Dedifferentiated amniotic fluid mesenchymal stem cell (primary cell): Measurements from ENCODE around the gene FEN1.
A peak's percentile ranks its signal among the peaks of the same experiment; 100 is the strongest.

ENCODE experiments used
- DNase-seq: peaks from one replicate; pipeline ENCODE4 v3.0.0-alpha.2; 2016; ENCODE audit errors: extremely low spot score

Gene FEN1

DNA sequence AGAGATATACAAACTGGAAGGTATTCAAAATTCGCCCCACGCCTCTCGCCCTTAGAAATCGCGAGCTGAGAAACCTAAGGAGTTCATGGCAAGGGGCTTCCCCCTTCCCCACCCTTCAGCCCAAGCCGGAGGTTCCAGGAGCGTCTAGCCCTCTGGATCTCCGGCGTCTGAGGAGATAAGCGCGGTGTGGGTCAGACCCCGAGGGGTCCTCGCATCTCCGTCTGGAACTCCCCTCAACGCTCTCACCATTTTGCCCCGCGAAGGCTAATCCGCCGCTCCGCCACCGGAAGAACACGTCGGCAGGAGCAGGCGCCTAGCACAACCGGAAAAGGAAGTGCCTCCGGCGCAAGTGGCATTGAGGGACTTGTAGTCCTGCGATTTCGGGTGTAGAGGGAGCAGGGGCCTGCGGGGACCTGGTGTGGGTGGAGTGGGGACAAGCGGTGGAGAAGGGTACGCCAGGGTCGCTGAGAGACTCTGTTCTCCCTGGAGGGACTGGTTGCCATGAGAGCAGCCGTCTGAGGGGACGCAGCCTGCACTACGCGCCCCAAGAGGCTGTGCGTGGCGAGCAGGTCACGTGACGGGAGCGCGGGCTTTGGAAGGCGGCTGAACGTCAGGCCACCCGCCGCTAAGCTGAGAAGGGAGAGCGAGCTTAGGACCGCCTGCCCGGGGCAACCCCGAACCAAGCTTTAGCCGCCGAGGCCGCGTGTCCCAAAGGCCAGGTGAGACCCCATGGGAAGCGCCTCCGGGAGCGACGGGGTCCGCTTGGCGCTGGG lies at the start of gene FEN1, which contains the start of gene TMEM258:
FEN1 (plus strand) TSS at position 602 of the 773 bp plus-strand sequence. CDS start 2,451 bp downstream, outside the sequence.
TMEM258 (minus strand) TSS at position 290 of the 773 bp plus-strand sequence; CDS start at position 249, 41 bp downstream.
- DNase-seq = peak; percentile 89

- no peak for DNase-seq
Measured at GRCh38 chr11:61743486-61744095, 49.1 kb upstream of the FEN1 start.

DNA sequence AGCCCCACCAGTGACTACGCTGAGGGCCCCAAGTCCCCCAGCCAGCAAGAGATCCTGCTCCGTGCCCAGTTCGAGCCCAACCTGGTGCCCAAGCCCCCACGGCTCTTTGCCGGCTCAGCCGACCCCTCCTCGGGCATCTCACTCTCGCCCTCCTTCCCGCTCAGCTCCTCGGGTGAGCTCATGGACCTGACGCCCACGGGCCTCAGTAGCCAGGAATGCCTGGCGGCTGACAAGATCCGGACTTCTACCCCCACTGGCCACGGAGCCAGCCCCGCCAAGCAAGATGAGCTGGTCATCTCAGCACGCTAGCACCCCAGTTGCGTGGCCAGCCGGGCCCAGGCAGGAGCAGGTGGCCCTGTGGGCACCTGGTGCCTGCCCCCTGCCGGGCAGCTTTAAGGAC lies 48.5 kb upstream of the FEN1 start:
- no peak for DNase-seq

- DNase-seq = no peak
Measured at GRCh38 chr11:61744609-61745156, 48.0 kb upstream of the FEN1 start.

DNA sequence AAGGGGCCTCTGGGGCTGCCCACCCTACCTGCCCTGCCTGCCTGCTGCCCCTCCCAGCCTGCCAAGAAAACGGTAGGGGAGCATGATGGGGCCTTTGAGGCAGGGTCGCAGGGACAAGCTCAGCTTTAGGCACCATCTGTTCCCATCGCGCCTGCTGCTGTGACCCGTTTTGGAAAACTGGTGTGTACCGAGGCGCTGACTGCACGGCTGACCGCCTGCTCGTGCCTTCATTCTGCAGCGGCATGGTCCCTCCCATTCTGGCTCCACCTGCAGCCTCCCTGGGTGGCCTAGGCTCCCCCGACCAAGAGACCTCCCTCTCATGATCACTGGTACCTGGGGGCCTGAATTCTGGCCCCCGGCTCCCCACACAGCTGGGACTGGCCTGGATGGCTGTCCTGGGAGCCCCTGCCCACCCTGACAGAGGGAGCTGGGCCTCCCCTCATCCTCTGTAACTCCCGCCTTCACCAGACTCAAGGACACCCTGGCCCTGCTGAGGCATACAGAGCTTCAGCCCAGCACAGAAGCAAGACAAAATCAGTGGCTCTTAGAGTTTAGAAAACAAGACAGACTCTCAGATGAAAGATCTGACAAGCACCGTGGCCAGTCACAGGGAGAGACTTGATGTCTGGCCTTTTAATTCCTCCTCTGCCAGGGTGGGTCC lies 46.8 kb upstream of the FEN1 start:
- DNase-seq = no peak

DNA sequence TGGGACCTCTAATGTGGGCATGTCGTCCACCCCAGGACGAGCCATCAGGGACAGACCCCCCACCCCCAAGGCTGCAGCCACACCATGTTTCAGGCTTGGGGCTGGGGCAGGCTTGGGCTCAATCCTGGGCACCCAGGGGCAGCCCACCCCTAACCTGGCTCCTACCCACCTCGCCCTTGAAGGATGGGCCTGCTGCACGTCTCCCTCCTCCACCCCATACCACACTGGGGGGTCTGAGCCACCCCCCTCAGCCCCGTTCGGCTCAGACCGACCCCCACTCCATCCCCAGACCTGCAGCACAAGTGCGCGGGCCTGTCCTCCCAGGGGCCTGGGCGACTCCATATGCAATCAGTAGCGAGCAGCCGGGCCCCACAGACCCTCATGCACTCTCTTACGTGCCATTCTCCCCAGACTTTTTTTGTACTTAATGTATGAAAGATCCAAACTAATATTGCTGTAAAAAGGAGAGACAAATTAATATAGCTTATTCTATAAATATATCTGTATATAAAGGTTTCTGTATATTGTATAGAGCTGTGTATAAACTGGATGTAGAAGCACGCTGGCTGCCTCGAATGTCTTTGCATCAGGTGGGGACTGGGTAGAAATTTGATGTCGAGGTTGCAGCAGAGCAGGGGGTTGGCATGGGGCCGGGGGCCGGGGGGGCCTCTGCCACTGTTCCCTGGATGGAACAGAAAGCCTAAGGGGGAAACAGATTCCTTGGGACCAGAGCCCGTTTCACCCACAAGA lies 46.1 kb upstream of the FEN1 start:
- DNase-seq = no peak

DNA sequence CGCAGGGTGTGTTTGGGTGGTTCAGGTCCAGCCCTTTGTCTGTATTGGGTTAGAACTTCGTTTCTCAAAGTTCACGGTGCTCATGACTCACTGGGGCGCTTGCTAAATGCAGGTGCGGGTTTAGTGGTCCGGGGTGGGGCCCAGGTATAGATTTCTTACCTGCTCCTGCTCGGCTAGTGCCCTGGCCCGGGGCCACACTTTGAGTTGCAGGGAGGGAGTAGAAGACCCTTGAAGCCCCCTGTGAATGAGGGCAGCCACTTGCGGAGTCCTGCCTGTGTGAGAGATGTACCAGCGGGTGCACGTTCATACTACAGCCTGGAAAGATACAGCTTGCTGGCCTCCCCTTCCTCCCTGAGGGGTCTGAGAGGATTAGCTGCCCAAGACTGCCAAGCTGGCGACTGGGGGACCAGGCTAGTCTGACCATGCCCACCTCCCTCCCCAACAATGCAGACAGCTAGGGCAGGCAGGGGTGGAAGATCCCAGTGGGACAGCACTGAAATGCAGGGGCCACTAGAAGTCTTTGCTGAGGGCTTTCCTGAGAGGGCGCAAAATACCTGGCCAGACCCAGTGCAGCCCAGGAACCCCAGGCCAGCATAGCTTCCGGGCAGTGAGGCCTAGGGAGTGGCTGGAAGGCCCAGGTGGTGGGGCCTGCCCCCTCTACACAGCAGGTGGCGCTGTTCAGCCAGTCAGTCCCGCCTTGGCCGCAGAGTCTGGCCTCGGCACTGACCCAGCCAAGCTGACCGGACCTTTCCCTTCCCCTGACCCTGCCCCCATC lies 45.3 kb upstream of the FEN1 start:
- DNase-seq = no peak

- no peak for DNase-seq
Measured at GRCh38 chr11:61747967-61748285, 44.8 kb upstream of the FEN1 start.

DNA sequence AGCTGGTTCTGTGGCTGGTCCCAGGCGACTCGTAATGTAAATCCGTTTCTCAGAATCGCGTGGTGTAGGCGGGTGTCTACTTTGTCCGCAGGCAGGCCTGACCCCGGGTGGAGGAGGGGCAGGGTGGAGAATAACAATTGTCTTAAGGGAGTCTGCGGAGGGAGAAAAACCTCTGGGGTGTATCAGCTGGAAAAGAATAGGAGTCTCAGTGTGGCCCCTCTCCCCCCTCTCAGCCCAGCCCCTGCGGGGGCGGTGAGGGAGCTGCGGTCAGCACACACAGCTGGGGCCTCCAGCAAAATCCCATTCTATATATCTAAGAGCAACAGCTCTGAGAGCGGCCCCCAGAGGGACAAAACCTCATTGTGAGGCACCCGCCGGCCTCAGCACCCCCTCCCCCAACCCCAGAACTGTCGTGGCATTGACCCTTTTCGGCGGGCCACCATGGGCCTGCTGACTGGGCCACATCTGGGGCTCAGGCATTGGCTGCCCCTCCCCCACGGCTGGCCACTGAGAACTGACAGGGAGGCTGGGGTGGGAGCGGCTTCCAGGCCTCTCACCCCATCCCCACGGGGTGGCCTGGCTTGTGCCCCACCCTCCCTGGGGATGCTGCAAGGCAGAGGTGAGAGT lies 43.0 kb upstream of the FEN1 start:
- no peak for DNase-seq

- DNase-seq = no peak
Measured at GRCh38 chr11:61750631-61751273, 42.0 kb upstream of the FEN1 start.

DNA sequence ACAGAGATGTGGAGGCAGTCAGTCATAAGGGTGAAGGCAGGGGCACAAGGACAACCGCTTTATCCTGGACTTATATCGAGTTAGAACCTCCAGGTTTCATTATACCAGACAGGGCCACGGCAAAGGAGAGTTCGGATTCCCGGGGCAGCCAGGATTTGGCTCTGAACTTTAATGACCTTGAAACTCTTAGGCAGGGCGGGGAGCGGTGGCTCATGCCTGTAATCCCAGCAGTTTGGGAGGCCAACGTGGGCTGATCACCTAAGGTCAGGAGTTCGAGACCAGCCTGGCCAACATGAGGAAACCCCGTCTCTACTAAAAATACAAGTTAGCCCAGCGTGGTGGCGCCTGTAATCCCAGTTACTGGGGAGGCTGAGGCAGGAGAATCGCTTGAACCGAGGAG lies 41.3 kb upstream of the FEN1 start:
- no peak for DNase-seq

DNA sequence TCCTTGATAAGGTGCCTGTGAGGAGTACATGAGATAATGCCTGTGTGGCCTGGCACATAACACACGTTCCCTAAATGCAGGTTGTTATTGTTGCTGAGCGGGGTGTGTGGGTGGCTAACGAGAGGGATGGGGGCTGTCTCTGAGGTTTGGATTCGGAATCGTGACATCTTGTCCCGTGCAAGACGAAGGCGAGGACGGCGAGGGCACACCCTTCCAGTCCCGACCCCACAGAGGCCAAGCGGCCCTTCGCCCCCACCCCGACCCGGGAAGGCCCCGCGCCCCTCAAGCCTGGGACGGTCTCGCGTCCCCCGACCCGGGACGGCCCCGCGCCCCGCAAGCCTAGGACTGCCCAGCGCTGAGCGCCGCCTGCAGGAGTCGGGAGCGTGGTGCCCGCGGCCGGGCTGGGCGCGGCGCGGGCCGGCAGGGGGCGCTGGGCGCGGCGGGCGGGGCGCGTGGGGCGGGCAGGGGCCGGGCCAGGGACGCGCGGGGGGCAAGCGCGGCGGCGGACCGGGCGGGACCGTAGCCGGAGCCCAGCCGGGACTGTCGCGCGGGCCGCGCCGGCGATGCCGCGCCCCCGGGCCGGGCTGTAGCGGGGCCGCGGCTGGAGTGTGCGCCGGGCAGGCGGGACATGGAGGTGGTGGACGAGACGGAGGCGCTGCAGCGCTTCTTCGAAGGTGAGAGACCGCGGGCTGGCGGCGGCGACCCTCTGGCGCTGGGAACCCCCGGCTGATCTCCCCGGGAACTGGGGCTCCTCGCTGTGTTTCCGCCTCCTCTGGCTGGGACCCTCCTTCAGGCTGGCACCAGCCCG lies 40.4 kb upstream of the FEN1 start, which contains the start of gene MYRF:
MYRF (plus strand) TSS at position 520 of the 808 bp plus-strand sequence; CDS start at position 629, 109 bp downstream.
- peak; percentile 15 for DNase-seq

DNA sequence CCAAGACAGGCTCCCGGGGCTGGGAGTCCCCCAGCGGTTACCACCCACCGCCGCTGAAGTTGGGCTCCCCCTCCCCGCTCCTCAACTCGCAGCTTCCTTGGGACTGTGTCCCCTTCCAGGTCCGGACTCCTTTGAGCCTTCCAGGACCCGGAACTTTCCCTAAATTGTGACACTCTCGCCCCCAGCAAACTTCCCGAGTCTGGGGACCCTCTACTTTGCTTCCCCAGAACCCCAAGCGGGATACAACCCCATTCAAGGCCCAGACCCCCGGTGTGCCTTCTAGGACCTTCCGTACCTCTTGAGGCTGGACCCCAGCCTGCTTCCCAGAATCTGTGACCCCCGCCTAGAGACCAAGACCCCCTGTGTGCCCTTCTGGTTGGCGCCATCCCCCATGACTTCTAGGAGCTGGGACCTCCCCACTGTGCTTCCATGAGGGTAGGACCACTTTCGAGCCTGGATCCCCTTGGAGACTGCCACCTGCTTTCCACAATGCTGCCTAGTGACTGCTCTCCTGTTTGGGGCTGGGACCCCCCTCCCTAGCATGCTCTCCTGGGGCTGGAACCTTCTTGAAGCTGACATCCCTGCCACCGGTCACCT lies 39.7 kb upstream of the FEN1 start:
- no peak for DNase-seq

DNA sequence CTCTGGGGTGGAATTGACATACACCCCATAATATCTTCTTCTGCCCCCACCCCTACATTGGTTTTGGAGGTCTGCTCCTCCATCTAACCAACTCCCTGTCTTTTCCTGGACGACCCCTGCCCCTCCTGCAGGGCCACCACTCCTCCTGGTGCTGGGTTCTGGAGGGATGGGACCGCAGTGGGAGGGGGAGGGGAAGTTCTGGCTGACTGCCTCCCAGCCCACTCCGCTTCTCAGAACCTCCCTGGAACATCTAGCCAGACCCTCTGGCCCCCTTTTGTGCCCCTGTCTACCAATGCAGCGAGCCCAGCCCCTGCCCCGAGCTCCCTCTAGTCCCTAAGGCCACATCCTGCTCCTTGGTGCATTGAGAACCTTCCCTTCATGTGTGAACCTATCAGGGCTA lies 39.0 kb upstream of the FEN1 start:
- DNase-seq = no peak

DNA sequence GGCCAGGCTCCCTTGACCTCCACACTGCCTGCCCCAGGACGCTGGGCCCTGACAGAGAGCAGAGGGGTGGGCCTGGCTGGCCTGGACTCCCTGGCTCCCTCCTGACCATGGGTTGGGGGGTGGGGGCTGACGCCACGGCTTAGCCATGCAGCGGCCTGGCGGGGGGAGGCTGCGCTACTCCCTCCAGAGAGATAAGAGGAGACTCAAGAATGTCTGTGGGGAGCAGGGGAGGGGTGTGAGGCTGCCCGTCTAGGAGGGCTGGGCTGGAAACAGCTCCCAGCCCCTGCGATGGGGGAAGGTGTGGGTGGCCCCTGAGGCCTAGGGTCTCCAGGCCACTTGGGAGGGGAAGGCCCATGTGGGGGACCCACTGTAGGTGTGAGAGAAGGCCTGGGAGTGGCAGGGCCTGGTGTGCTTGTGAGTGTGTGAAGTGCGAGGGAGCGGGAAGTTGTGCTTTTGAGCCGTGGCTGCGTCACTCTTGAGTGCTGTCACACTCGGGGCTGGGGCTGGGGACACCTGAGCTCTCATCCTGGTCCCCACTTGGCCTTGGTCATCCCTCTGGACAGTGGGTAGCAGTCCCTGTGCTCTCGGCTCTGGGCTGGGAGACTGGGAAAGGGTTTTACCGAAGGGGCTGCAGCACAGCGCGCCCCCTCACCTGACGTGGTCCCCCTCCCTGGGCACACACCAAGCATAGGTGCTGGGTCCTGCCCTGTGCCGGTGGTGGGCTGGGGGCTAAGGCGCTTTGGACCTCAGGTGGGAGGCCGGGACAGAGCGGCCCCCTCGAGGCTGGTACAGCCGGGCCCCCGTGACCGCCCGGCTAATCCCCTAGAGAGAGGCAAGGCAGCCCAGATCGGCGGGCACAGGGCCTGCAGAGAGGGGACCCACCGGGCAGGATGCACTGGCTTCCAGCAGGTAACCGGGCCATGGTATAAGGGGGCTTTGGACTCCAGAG lies 37.9 kb upstream of the FEN1 start:
- DNase-seq = no peak

- DNase-seq = no peak
Measured at GRCh38 chr11:61756147-61756451, 36.6 kb upstream of the FEN1 start.

DNA sequence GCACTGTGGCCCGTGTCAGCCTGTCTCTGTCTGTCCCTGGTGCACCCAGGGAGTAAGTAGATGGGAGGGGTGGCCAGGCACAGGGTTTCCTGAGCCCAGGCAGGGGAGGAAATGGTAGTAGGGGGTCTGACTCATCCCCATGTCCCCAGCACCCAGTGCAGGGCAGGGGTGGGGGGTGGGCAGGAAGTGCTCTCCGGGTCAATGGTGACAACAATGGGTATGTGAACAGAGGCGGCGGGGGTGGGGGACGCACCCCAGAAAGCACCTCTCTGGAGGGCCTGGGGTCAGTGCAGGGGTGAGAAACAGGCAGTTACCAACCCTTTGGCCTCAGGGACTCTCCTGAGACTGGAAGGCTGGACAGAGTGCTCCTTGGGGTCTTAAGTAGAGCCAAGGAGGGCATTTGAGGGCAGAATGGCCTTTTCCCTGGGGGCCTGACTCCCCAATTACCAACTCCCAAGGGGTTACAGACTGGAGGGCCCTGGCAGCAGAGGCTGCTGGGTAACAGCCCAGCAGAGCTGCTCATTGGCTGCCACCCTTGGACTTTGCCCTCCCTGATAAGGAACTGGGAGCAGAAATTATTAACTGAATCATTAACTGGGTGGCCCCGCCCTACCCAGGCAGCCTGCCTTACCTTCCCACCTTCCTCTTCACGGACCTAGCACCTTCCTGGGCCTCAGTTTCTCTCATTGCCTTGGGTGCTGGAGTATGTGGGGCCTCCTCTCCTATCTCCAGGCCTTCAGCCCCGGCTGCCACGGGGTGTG lies 36.1 kb upstream of the FEN1 start:
- DNase-seq = no peak
